Left renal pelvis (tissue), 4 donors: ENCODE measurements around the gene ATP2A3. TPM values are rescaled to one million over a fixed set of nuclear protein-coding genes. Genes with fewer than 3 reads are reported as not detected.

ENCODE experiments used
- DNase-seq, 4 donors: peaks; one replicate each; pipeline ENCODE4 v3.0.0-alpha.2; 2013; ENCODE audit warnings: low read depth in 4 of 4, low spot score in 3 of 4
- polyA plus RNA-seq, 4 donors: library from polyadenylated mRNA; unstranded; fragments of 120-200 nt; gene quantifications; one replicate each; pipeline ENCODE4 v1.2.1, GENCODE V29; 2013; ENCODE audit not compliant: insufficient read length in 4 of 4

The ATP2A3 gene
- polyA plus RNA-seq, 4 donors = 3.1 to 7.0 (median 4.5) TPM

GRCh38 chr17:3974138-3974687 lies 10.0 kb upstream of the ATP2A3 start:
- DNase-seq = no peak

DNA sequence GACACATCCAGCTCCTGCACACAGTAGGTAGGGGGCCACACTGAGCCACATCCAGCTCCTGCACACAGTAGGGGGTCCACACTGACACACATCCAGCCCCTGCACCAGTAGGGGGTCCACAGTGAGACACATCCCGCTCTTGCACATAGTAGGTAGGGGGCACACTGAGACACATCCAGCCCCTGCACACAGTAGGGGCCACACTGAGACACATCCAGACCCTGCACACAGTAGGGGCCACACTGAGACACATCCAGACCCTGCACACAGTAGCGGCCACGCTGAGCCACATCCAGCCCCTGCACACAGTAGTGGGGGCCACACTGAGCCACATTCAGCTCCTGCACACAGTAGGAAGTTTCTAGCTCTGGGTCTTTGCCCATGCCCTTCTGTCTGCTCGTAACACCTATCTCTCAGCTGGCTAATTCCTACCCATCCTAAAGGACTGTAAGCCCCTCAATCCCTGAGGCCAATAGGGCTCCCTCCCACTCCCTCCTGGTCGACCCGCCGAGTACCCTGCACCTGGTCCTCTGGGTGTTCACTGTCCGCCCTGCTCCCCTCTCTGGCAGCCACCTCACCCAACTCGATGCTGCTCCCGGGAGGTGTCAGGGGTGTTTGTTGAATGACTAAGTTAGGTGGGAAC lies 9.4 kb upstream of the ATP2A3 start:
- no peak for DNase-seq

DNA sequence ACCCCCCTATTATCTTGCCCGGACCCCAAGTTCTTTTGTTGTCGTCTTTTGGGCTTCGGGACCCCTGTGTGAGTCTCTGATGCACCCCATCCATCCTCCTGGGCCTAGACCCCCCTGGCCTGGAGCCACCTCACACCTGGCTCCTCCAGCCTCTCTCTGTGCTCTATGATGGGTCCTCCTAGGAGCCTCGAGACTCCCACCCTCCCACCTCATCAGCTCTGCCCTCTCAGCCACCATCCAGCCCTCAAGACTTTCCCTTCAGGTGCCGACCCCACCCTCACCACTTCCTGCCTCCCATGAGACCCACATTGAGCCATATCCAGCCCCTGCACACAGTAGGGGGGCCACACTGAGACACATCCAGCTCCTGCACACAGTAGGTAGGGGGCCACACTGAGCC lies 8.7 kb upstream of the ATP2A3 start:
- DNase-seq = no peak

DNA sequence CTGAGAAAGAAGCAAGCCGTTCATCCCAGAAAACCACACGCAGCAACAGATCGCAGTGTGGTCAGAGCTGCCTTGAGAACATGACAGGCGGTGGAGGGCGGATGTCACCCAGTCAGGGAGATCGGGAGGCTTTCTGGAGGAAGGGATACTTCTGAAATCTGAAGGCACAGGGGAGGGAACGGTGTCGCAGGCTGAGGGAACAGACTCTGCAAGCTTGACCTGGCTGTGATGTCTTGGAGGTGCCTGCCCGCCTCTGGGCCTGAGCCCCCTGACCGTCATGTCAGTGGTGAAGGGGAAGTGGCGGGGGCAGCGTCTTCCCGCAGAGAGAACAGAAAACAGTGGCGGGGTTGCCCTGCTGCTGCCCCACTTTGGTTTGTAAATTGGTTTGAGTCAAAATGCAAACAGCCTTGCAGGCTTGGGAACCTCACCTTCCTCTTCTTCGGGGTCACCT lies 8.1 kb upstream of the ATP2A3 start:
- DNase-seq = no peak

- DNase-seq = no peak
Observed at GRCh38 chr17:3970668-3971067, 6.4 kb upstream of the ATP2A3 start.

DNA sequence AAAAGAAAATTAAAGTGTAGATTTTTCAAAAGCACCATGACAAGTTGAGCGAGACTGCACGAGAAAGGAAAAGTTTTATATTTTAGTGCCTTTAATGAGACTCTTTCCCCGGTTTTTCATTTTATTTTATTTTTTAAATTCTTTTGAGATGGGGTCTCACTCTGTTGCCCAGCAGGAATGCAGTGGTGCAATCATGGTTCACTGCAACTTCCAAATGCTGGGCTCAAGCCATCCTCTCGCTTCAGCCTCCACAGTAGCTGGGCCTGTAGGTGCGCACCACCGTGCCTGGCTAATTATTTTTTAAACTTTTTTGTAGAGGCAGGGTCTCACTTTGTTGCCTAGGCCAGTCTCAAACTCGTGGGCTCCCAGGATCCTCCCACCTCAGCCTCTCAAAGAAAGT lies 5.7 kb upstream of the ATP2A3 start:
- no peak for DNase-seq

- DNase-seq = no peak
Observed at GRCh38 chr17:3968886-3969524, 4.8 kb upstream of the ATP2A3 start.

DNA sequence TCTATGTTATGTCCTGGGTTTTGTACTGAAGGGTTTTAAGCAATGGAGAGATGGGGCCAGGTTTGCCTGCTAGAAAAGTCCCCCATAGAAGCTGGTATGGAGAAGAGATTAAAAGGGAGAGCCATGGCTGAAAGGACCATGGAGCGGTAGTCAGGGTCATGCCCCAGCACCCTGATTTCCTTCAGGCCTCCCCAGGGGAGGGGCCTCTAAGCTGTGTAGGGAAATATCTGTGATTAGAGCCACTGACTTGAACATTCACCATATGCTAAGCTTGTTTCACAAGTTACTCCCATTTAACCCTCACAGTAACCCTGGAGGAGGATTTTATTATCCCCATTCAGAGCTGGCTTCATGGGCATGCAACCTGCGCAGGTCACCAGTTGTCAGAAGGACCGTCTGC lies 3.8 kb upstream of the ATP2A3 start:
- DNase-seq = no peak

DNA sequence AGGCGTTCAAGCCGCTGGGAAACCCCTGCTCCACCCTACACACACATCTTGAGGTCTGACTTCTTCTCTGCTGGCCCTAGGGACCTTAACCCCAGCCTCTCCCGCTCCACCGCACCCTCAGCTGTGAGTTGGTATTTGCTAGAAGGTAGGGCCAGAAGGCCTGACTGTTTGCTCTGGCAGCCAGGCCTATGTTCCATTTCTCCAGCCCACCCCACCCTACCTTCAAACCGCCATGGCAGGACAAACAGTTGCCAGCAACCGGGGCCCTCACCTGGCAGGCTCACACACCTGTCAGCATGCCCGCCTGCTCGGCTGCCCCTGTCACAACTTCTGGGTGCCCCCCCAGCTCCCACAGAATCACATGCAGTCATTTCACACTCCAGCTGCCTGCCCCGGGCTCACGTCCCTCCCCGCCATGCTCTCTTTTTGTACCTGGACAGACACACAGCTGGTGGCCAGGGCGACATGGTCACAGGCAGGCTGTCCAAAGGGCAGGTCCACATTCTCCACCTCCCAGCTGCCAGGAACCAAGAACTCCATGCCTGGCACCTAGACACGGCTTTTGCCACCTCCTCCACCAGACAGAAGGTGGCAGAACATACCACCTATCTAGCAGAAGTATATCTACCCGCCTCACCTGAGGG lies 2.6 kb upstream of the ATP2A3 start:
- DNase-seq = no peak

- DNase-seq = no peak
Observed at GRCh38 chr17:3965118-3965800, 1.0 kb upstream of the ATP2A3 start.

GRCh38 chr17:3963237-3964201 lies 718 bp downstream of the ATP2A3 start:
- DNase-seq = no peak

DNA sequence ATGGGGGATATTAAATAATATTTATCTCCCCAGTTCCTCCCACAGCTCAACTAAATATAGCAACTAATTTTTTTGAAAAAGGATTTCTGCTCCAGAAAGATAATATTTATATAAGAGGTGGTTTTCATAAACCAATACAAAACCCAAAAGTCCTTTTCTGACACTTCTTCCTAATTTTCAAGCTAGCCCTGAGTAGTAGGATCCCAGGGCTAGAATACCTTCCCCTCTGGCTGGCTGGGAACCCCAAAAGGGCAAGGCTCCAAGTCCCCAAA lies 1.3 kb downstream of the ATP2A3 start:
- no peak for DNase-seq

DNA sequence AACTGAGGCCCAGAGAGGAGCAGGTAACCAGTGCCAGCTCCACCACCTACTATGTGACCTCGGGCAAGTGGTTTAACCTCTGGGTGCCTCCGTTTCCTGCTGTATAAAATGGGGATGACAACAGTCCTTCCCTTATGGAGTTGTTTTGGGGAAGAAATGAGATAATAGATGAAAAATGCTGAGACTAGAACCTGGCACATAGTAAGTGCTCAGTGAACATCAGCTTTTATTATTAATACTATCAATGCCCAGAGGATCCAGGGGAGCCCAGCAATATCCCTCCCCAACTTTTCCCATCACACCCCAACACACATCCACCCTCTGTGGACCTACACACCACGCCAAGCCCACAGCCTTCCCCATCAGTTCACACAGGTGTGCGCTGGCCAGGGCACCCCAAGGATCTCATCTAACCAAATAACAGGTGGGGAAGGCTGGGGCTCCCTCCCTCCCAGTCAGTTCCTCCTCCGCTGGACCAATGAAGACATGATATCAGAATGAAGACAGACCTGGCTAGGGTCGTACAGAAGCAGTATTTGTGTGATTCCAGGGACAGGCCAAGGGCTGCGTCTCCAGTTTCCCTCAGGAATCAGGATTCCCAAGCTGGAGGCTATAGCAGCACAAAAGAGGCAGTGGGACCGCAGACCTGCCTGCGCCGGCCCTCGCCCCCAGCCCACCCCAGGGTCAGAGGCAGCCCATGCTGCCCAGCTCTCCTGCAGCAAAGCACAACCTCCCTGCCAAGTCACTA lies 1.8 kb downstream of the ATP2A3 start:
- no peak for DNase-seq

DNA sequence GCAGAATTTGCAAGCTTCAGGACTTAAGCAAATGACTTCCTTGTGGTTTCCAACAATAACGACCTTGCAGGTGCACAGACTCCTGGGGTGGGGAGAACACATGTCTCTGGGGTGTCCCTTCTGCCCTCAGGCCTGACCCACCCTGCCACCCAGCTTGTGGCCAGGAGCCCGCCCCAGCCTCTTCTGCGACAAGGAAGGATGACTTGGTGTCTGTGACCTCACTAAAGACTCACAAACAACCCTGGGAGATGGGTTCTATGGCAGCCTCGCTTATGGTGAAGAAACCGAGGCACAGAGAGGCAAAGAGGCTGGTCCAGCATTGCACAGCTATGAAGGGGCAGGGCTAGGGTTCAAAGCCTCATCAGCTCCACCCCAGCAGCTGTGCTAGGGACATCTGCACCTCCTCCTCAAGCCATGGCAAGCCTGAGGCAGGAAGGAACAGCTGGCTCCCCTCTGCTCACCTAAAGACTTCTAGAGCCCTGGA lies 2.6 kb downstream of the ATP2A3 start:
- no peak for DNase-seq

DNA sequence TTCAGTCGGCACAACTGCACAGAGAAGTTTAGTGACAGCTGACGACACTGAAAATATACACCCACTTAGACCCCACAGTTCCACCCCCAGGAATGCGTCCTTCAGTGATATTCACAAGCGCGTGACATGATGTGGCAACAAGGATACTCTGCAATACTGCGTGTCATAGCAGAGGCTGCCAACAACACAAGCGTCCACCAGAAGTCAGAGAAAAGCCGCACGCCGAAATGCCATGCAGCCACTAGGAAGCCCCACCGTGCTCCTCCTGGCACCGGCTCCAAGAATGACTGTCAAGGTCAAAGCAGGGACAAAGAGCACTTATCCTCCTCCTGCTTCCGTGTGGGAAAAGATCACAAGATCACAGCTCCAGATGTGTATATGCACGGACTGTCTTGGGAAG lies 3.5 kb downstream of the ATP2A3 start:
- DNase-seq = no peak

DNA sequence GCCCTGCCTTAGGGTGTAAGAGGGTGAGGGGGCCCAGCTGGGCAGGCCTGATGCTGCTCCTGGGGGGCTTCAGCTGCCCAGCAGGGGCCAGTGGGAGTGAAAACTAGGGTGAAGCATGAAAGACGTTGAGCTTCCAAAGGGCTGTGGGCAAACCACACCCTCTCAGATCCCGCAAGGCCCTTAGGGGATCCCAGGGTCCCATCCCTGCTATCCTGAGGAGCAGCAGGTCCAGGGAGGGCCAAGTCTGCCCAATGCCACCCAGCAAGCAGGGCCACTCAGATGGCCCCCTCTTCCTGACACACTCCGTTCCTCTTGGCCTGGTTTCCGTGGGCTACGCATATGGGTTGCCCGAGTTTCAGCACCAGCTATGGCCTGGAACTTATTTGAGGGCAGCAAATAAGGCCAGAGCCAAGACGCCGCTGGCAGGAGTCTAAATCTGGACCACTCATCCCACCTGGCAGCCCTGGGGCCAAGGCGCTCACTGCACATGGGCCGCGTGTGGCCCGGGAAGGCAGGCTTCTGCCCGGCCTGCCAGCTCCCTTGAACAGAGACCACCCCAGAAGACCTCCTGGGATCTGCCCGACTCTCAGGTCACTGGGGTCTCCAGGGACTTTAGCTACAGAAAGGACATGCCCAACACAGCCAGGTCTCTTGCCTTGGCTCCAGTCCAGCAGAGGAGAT lies 4.2 kb downstream of the ATP2A3 start:
- no peak for DNase-seq

DNA sequence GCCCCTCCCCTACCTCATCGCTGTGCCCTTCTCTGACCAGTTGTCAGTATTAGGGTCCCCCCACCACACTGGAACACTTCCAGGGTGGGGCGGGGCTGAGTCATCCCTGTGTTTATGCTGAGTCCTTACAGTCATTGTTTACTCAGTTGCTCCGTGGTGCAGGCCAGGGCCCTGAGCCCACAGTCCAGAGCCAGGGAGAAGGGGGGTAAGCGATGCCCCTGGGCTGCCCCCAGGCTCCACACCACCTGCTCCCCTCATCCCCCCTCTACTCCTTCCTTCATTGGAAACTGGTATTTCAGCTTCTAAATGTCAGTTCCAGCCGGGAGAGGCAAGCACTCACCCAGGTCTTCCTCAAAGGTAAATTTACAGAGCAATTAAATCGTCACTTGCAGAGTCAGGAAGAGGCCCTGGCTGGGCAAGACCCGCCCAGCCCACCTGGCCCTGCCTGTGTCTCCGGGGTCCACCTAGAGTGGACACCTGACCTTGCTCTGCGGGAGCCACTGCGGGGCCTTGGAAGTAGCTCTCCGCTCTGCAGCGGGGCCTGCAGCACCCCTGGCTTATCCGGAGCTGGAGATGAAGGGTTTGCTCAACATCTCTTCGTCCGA lies 4.8 kb downstream of the ATP2A3 start:
- no peak for DNase-seq

GRCh38 chr17:3957735-3958599 lies 6.3 kb downstream of the ATP2A3 start:
- DNase-seq = no peak
